Endothelial cell of umbilical vein (primary cell): ENCODE measurements around the gene MTRF1.

Experiments
- EZH2 ChIP-seq: IDR thresholded peaks from 2 replicates; pipeline ENCODE4 v1.6.1; 2012; ENCODE audit warnings: borderline replicate concordance, low read depth, mild to moderate bottlenecking, moderate library complexity, low read length, inconsistent platforms; ENCODE audit not compliant: severe bottlenecking
- FOS ChIP-seq: IDR thresholded peaks from 2 replicates; pipeline ENCODE4 v1.6.1; 2011; ENCODE audit warnings: mild to moderate bottlenecking, low read length, moderate library complexity, borderline replicate concordance; ENCODE audit not compliant: insufficient read depth
- GATA2 ChIP-seq: IDR thresholded peaks from 2 replicates; pipeline ENCODE4 v1.7.0; 2011; ENCODE audit warnings: low read depth, mild to moderate bottlenecking, moderate library complexity, mixed read lengths, low read length; ENCODE audit not compliant: insufficient read length, insufficient read depth
- JUN ChIP-seq: IDR thresholded peaks from 2 replicates; pipeline ENCODE4 v1.6.1; 2011; ENCODE audit warnings: borderline replicate concordance, low read depth; ENCODE audit not compliant: insufficient read length, insufficient read depth
- MYC ChIP-seq: IDR thresholded peaks from one replicate; pipeline ENCODE4 v1.6.1; 2011; ENCODE audit warnings: mild to moderate bottlenecking, low read depth, low read length
- POLR2A ChIP-seq: IDR thresholded peaks from 2 replicates; pipeline ENCODE4 v1.6.1; 2012; ENCODE audit warnings: low read depth, mild to moderate bottlenecking, control low read depth, low read length
- POLR2AphosphoS5 ChIP-seq: IDR thresholded peaks from 2 replicates; pipeline ENCODE4 v1.6.1; 2012; ENCODE audit warnings: low read depth, mild to moderate bottlenecking, control low read depth, low read length, moderate library complexity; ENCODE audit not compliant: insufficient read depth
- TF ChIP-seq, protein P1 (sequence below), 2 donors: IDR thresholded peaks; 1 replicate in 1 of 2; 2 replicates in 1 of 2; pipeline ENCODE4 v1.5.1; 2011; ENCODE audit warnings: low read length in 2 of 2, mild to moderate bottlenecking in 2 of 2, moderate library complexity in 2 of 2, control low read depth in 1 of 2, inconsistent platforms in 1 of 2, low read depth in 1 of 2; ENCODE audit not compliant: insufficient read depth in 1 of 2; ENCODE audit errors: extremely low read depth in 1 of 2
- TF ChIP-seq, protein P2 (sequence below): IDR thresholded peaks from 2 replicates; pipeline ENCODE4 v1.6.1; 2011; ENCODE audit not compliant: insufficient read depth, insufficient read length

DNA sequence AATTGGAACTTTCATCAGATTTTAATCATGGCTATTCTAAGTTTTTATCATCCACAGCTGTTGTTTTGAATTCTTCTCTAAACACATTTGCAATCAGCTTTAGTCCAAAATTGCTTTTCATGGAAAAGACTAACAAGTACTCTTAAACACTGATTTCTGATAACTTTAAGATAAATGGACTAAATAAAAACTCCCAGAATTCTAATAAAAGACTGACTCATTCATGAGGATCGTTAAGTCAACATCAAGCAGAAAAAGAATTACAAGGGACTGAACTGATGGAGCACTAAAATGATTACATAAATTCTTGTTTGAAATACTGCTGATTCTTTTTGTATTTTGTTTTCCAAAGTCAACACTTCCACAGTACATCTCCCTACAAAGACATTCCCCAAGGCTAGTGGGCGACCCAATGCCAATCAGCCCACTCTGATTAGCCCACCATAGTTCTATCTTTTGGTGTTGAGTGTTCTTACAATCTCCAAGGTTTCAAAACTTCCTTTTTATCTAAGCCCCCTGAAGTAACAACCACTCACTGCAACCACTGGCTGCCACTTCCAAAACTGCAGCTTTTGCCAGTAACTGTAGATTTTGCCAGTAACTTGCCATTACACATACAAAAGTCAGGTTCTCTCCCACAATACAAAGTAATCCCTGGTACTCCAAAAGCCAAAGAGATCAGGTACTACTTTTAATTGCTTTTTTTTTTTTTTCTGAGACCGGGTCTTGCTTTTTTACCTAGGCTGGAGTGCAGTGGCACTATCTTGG lies 33.7 kb upstream of the MTRF1 start:
- TF ChIP-seq, protein P1, sequence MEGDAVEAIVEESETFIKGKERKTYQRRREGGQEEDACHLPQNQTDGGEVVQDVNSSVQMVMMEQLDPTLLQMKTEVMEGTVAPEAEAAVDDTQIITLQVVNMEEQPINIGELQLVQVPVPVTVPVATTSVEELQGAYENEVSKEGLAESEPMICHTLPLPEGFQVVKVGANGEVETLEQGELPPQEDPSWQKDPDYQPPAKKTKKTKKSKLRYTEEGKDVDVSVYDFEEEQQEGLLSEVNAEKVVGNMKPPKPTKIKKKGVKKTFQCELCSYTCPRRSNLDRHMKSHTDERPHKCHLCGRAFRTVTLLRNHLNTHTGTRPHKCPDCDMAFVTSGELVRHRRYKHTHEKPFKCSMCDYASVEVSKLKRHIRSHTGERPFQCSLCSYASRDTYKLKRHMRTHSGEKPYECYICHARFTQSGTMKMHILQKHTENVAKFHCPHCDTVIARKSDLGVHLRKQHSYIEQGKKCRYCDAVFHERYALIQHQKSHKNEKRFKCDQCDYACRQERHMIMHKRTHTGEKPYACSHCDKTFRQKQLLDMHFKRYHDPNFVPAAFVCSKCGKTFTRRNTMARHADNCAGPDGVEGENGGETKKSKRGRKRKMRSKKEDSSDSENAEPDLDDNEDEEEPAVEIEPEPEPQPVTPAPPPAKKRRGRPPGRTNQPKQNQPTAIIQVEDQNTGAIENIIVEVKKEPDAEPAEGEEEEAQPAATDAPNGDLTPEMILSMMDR (IDR thresholded peaks at IDR 0.05; ENCODE audit: extremely low read depth in 1 of 2, insufficient read depth in 1 of 2, low read depth in 1 of 2, low read length in 2 of 2), result no peak
- TF ChIP-seq POLR2AphosphoS5 (no peak), POLR2A (no peak), FOS (no peak), EZH2 (no peak), JUN (no peak), MYC (no peak), GATA2 (no peak)
- TF ChIP-seq, protein P2, sequence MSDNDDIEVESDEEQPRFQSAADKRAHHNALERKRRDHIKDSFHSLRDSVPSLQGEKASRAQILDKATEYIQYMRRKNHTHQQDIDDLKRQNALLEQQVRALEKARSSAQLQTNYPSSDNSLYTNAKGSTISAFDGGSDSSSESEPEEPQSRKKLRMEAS, result no peak
